ENCODE measurements around the gene JAG1.

The JAG1 gene

DNA sequence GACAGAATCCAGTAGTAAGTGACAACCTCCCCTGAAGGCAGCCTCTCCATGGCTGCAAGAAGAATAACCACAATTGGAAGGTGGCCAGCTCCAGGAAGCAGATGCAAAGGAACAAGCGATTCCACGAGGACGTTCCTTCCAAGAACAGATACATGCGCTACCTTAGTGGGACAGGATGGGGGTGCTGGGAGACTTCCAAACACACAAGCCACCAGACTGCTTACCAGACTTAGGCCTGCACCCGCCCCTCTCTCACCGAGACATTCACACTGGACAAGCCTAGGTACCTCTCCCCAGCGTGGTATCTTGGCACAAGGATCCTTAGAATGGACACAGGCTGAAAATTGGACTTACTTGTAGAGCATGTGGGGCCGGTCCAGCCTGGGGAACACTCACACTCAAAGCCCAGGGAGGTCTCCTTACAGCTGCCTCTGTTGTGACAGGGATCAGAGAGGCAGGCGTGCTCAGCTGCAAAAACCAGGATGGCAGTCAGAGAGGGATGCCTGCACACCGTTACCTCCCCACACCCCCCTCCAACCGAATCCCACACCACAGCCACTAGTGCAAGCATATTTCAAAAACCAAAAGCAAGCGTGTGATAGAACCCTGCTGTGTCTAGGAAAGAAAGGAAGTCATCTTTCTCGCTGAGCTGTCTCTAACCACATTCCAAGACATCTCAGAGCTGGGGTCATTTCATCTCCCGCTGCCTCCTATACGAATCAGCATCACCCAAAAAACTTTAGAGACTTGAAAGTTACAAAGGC is 22.4 kb downstream of the JAG1 start:
- no peak for DNase-seq

DNA sequence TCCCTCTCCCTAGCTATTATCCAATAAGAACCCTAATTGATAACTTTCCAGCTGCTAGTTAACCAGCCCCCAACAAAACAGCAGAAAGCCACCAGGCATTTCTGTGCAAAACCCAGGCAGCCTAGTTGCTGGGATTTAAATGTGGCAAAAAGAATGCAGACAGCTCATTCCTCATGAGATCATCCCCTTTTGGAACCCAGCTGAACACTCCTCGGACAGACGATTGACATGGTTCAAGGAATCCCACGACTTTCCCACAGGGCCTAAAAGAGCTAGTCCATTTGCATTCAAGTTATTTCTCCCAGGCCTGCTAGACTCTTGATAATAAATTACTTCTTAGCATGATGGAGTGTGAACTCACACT is 24.0 kb downstream of the JAG1 start:
- DNase-seq: no peak

DNA sequence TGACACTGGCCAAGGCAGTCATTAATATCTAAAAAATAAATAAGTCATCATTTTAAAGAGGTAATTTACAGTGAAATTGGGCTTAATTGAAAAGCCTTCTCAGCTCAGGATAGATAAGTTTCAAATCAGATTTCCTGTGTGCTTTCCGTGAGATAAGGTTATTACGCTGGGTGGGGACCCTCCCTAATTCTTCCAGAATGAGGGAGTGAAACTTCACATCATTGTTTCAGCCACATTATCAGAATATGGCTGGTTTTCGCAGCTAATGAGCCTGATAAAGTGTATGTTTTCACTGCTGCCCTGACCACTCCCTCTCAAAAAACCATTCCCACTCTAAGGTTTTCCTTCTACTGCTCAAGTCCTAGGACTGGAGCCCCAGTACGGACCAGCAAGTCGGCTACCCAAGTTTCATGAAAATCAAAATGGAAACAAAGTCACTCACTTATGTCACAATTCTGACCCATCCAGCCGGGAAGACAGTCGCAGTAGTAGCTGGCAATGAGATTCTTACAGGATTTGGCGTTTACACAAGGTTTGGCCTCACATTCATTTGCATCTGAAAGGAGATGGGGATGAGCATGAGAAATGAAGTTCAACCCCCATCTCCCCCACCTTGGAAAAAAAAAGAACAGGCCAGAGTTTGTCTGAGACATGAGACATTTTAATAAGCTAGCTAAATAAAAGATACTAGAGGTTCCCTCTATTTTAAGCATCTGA is 24.6 kb downstream of the JAG1 start:
- DNase-seq: no peak

DNA sequence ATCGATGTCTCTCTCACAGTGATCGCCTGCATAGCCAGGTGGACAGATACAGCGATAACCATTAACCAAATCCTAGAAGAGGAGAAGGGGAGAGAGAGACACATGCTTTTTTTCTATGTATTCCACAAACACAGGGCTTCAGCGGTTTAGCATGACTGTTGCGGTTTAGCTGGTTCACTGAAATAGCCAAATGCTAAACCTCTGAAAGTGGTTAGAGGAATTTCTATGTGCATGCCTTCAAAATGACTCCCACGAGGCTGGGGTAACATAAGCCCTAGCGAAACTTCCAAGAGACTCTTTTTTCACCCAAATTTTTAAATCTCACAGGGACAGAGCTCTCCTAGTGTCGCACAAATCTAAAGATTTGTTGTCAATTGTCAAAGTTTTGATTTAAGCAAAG is 25.1 kb downstream of the JAG1 start:
- DNase-seq: no peak

DNA sequence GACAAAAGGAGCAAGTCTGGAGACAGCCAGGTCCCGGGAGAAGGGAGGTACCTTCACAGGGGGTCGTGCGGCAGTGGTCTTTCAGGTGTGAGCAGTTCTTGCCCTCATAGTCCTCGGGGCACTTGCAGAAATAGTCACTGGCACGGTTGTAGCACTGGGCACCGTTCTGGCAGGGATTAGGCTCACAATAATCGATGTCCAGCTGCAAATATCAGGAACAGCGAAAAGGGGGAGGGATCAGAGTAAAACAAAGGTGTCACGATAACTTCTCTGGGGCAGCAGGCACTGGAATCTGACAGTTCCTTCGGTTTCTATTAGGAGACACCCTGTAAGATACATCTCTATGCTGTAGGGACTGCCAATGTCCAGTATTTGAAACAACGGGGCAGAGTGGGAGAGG is 25.9 kb downstream of the JAG1 start:
- DNase-seq: no peak

DNA sequence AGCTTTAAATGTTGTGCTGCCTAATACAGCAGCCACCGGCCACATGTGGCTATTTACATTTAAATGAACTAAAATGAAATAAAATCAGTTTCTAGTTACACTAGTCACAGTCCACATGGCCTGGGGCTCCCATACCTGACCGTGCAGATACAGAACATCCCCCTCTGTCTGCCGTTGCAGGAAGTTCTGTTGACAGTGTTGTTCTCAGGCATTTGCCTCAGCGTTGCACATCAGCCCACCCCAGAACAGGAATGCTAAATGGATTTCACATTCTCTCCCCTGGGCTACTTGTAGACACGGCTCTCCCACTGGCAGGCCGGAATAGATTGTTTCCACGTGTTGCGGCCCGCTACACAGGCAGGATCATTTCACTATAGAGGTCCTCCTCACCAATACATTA is 26.3 kb downstream of the JAG1 start:
- peak; percentile 8 for DNase-seq

DNA sequence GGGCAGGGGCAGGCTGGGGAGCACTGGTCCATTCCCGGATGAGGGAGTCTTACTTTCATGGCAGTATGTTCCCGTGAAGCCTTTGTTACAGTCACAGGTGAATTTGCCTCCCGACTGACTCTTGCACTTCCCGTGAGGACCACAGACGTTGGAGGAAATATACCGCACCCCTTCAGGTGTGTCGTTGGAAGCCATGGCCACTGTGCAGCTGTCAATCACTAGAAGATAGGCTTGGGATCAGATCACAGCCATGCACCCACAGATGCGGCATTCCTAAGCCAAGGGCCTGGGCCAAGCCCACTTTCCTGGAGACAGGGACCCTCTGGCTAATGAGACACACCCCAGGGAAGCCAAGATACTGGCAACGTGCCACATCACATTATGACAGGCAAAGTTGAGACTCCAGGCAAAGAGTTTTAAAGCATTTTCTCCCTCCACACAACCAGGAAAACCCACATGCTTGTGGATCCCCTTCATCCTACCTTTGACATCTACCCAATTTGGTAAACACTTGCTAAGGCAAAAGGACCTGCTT is 26.8 kb downstream of the JAG1 start:
- DNase-seq: no peak

DNA sequence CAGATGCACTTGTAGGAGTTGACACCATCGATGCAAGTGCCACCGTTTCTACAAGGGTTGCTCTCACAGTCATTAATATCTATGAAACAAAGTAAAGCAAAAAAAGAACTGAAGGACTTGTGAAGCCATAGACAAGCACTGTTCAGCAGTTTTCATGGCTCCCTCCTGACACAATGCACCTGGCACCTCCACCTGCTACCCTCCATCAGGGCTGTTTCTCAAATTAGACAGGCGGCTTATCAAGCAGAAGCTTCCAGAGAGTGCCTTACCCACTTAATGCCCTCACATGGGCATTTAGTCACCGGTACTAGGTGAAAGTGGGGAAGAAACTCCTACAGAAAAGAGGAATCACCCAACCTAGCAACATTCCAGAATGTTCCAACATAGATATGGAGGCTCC is 27.8 kb downstream of the JAG1 start:
- DNase-seq: no peak

DNA sequence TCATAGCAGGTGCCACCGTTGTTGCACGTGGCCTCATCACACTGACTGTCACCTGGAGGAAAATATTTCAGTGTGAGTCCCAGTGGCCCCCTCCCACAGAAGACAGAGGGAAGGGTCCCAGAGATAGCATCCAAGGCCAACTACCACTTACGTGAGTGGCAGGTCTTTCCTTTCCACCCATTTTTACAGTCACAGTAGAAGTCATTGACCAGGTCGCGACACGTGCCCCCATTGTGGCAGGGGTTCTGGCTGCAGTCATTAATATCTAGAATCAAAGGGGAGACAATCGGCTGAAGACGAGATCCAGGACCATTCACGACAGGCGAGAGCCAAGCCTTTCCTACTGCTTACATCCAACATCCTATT is 28.6 kb downstream of the JAG1 start:
- no peak for DNase-seq

DNA sequence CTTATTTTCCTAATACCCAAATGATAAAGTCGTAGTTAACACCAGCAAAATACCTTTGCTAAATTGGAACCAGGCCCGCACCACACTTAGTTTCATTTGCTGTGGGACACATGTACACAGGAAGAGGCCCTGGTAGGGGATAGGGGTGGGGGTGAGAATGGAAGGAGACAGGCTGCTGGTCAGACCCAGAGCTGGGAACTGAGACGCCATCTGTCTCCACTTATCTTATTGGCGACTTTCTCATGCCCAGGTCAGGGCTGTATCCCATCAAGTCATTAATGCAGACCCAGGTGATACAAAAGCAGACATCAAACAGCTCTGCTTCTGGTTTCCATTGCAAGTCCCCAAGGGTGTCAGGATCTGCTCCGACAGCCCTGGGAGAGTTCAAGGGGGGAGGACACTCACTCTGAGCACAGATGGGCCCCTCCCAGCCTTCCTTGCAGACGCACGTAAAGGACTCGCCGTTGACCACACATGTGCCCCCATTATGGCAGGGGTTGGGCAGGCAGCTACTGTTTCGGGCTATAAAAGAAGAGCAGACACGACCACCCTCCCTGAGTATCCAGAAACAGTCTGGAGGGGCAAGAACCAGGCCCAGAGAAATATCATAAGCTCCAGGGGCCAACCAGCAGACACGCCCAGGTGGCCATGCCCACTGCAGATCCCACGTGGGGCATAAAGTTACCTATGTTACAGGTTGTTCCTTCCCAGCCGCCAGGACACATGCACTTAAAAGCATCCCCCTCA is 29.2 kb downstream of the JAG1 start:
- DNase-seq: no peak

DNA sequence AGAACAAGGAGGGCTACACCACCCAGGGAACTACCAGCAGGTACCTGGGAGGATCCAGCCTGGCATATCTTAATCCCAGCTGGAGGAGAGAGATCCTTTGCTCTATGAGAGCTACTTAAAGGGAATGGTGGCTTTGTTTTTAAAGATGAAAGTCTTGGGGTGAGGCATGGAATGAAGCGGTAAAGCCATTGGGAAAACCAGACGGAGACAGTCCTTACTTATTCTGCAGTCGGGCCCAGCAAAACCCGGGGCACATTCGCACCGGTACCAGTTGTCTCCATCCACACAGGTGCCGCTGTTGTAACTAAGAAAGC is 30.3 kb downstream of the JAG1 start:
- DNase-seq: no peak

DNA sequence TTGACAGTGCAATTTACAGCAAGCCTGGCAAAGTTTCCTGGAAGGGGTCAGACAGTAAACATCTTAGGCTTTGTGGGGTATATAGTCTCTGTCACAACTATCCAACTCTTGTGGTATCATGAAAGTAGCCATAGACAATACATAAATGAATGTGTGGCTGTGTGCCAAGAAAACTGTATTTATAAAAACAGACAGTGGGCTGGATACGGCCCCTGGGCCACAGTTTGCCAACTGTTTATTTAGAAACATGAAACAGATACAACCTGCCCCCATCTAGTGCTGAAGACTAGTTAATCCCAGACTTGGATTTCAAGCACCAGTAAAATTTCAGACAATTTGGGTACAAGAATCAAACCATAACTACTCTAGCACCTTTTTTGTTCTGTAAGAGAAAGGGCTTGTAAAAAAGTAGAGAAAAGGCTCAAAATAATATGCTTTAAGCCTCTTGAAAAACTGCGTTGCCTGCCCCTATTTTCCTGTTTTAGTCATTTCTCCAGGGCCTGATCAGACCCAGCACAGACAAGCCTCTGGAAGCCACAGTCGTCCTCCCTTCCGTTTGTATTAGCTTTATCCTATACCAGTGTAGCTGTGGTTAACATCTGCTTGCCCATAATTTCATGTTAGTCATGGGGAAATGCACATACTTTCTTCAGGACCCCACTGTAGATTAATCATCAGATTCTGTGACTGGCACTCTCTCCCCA is 30.8 kb downstream of the JAG1 start:
- DNase-seq: no peak

DNA sequence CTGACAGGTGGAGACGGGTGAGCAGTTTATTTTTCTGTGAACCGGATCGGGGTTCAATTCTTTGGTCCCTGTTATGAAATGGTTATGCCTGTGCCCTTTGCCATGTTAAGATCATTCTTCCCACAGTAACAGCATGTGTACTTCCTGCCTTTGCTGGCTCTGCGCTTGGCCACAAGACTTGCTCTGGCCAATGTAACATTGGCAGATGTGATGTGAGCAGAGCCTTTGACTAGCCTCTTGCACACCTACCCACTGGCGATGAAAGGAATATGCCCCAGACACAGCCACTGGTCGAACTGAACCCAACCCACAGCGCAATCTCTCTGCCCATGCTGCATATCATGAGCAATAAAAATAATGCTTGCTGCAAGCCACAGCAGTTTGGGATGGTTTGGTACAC is 31.9 kb downstream of the JAG1 start:
- no peak for DNase-seq

DNA sequence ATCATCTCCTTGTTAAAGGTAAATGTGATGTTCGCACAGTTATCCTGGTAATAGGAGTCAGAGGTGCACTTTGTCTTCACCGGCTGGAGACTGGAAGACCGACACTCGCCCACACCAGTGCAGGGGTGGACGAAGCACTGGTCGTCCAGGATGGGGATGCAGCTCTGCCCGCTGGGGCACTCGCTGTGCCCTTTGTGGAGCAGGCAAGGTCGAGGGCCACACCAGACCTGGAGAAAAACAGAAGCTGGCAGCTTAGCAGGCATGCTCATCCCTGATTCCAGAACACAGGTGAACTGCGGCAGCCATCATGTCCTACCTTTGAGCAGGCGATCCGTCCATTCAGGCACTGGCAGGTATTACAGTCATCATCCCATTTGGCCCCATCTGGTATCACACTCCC is 32.3 kb downstream of the JAG1 start:
- no peak for DNase-seq

DNA sequence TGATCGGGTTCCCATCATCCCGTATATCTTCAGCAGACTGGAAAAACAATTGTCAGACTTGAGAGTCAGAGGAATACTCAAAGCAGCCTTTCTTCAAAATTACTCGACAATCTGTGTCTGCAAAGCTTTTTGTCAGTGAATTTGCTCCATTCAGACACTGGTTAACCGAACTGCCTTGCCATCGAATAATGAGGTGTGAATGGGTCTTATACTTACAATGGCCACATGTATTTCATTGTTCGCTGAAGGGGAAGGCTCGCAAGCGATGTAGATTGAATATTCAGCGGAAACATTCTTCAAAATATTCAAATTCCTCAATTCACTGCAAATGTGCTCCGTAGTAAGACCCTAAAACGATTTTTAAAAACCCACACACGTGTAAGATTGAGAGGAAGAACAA is 32.9 kb downstream of the JAG1 start:
- no peak for DNase-seq

DNA sequence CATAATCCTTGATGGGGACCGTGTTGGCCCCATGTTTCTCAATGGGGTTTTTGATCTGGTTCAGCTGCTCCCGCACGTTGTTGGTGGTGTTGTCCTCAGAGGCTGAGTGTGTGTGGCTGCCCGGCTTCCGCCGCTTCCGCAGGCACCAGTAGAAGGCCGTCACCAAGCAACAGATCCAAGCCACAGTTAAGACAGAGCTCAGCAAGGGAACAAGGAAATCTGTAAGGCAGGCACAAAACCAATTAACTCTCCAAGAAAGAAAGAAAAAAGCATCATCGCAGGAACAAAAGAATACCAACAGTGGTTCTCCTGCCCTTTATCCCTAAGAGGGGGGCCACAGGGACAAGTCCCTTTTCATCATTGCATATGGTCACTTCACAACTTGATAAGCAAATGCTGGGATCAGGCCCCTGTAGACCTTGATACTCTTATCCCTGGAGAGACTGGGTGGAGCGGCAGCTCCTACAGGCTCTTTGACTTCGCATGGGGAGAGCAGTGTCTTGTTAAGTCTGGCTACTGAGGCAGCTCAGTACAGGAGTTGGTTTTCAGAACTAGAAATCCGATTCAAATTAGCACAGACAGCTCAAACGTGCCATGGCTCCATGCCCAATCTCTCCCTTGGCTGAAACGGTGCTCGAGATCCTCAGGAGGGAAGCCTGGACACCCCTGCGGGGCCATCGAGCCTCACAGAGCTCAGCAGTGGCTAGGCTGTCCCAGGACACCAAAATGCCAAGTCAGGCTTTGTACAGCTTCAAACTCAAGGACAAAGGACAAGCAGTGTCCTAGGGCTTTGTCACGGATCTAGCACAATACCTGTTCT is 33.9 kb downstream of the JAG1 start:
- no peak for DNase-seq

DNA sequence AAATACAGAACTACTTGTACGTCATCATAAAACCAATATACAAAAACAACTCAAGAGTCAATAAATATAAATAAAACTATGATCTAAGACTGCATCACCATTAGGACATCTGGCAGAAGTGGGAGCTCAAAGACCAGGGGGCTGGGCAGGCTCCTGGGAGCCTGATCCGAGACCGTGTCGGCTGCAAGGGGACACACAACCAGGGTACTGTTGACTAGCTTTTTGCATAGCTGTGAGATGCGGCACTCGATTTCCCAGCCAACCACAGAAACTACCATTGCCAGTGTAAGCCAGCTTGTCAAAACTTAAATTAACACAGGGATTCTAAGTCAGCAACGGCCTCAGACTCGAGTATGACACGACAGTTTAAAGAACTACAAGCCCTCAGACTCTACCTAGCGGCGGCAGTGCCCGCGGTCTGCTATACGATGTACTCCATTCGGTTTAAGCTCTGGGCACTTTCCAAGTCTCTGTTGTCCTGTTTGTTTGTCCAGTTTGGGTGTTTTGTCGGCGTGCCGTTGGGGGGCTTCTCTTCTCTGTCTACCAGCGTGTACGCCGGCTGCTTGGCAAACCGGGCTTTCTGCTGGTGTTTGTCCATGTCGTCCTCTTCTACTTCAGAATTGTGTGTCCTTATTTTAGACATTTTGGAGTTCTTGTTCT is 34.6 kb downstream of the JAG1 start:
- DNase-seq: no peak

DNA sequence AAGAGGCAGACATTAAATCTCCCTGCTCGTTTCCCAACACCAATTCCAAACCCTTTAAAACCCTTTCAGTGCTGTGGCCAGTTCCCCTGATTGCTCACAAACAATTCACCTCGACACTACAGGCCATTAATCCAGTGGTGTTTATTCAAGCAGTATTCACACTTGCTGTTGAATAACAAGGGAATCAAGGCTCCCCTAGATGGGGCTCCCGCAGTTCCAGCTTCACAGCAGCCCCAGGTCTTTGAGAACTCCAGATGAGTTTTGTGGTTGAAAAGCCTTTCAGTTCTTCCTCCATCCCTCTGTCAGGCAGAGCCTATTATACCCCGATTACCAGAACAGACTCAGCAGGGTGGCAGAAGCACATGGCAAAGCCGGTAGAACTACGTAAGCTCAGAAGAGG is 36.2 kb downstream of the JAG1 start:
- DNase-seq: no peak

DNA sequence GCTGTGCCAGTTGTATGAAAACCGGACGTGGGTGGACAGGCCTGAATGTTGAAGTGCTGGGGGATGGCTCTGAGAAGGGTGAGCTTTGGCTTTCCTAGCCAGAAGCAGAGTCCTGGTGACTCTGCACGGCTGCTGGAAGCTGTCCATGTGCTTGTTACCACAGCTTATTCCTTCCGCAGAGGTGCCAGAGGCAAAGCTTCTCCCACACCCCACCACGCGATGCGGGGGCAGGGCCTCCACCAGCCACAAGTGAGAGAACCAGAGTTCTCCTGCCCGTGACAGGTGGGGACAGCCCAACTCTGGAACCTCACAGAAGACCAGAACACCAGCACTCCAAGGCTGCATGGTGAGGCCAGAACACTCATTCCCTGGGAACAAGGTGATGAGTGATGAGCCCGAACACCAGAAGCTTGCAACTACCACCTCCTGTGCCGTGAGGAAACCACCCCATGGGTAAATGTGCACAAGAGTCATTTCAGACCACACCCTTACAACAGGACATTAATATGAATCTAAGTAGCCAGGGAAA is 36.7 kb downstream of the JAG1 start:
- DNase-seq: no peak

DNA sequence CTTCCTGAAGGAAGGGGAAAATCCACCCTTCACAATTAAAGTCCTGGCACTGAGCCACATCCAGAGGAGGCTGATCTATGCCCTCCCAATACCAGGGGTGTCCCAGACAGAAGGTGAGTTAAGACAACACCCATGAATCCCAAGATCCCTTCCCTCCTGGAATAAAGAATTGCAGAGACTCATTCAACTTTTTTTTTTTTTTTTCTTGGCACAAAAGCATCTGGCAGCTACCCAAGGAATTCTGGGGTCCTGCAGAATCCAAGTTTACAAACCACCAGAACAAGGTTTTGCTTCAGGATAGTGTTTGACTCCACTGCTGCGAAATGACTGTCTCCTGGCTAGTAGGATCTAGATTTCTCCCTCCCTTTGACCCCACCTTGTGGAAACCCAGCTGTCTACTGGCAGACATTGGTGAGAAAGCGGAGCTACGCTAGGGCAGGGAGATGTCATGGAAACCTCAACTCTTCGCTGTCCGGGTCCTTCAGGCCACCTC is 37.4 kb downstream of the JAG1 start:
- DNase-seq: no peak

DNA sequence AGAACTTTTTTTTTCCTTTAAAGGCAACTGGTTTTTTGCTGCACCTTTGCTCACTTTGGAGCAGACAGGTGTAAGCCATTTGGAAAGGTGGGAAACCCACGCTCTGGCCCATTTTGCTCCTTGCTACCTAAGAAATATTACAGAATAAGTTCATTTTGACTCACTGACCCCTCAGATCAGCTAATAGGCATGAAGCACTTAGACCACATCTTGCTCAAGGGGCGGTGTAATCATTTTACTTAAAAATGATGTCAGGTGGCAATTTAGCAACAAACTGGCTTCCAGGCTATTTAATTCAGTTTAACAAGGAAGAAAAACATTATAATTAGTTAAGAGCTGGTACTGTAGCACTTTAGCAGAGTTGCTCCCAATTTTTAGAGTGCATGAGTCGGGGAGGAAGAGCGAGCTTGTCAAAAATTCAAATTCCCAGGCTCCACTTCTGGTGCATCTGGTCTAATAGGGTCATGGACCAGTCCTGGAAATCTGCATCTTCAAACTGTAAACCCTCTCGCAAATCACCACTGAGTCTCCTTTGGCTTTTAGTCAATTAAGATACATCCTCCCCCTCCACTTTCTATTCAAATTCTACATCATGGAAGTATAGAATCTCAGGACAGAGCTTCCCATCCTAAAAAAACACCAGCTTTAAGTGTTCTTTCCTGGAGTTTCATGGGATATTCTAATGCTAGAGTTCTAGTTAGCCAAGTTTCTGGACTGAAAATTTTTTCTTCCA is 38.2 kb downstream of the JAG1 start:
- no peak for DNase-seq
